Measurements from ENCODE around the gene MPG. TPM values are rescaled to one million over a fixed set of nuclear protein-coding genes. Genes with fewer than 3 reads are reported as not detected.

The MPG gene
- total and polyA plus RNA-seq, 2 of the 8 experiments (the other 6 are each of a cell fraction or from before 2014, with no cell fraction given): 37.6 to 83.7 TPM

DNA sequence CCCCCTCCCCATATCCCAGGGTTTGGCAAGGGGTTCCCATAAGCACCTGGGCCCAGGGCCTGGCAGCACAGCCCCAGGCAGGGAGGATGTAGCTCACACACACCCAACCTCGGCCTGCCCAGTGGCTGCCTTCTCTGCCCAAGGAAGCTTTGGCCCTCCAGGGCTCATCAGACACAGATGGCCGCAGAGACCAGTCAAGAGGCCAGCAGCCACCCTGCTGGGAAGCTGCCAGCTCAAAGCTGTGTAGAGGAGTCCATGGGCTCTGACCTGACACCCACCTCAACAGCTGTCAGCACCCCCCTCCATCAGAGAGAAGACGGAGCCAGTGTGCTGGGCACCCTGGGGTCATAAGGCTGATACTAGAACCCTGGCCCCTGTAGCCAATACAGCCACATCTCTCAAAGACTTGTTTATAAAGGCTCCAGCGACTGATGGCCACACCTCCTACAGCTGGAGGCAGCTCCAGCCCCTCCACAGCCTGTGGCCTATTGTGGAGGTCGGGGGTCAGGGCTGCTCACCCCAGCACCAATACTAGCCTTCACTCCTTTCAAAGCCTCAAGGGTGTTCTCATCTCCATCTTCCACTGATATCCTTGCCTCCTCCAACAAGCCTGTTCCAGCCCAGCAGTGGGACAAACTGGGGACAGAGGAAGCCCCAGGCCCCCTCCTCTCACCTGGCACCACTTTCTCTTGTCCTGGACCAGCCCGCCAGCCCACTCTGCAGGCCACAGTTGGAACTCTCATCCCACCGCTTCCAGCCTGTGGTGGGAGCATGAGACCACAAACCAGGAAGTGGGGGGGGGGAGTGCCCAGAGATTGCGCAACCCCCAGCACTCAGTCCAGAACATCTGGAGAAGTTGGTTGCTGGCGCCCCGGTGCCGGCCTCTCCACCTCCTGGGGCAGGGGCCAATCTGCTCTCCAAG, 2.2 kb upstream of the MPG start (continued):
- TF ChIP-seq, protein P1, sequence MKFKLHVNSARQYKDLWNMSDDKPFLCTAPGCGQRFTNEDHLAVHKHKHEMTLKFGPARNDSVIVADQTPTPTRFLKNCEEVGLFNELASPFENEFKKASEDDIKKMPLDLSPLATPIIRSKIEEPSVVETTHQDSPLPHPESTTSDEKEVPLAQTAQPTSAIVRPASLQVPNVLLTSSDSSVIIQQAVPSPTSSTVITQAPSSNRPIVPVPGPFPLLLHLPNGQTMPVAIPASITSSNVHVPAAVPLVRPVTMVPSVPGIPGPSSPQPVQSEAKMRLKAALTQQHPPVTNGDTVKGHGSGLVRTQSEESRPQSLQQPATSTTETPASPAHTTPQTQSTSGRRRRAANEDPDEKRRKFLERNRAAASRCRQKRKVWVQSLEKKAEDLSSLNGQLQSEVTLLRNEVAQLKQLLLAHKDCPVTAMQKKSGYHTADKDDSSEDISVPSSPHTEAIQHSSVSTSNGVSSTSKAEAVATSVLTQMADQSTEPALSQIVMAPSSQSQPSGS (IDR thresholded peaks at IDR 0.05; ENCODE audit: low read length): no peak
- TF ChIP-seq KDM5A (IDR thresholded peaks at IDR 0.05; ENCODE audit: low read length): no peak
- peak; percentile 30 to 41 (median 36); a peak in 3 of 4 replicates for TF ChIP-seq CTCF (IDR thresholded peaks at IDR 0.05; ENCODE audit: control extremely low read depth in 1 of 3, insufficient read depth in 1 of 3, low read depth in 1 of 3, low read length in 3 of 3)
- TF ChIP-seq BACH1 (IDR thresholded peaks at IDR 0.05; ENCODE audit: low read length): no peak
- no peak for TF ChIP-seq SP2 (IDR thresholded peaks at IDR 0.05; ENCODE audit: low read length)
- no peak for TF ChIP-seq CHD2 (IDR thresholded peaks at IDR 0.05; ENCODE audit: low read length)

Measured in H1 (cell line).